Parathyroid adenoma (tissue), 2 donors: ENCODE data around the gene MAP1LC3B2.

Source experiments
- H2AFZ ChIP-seq: fragments of 300-600 bp; sonication (generic); one replicate; pipeline ENCODE4 v1.7.0; 2017; ENCODE audit warnings: antibody characterized with exemption, mild to moderate bottlenecking
- H3K27ac ChIP-seq: fragments of 300-600 bp; sonication (generic); one replicate; pipeline ENCODE4 v1.7.0; 2017
- H3K27me3 ChIP-seq: fragments of 300-600 bp; sonication (generic); one replicate; pipeline ENCODE4 v1.7.0; 2017; ENCODE audit warnings: low read length; ENCODE audit not compliant: control insufficient read depth, insufficient read depth
- H3K36me3 ChIP-seq: fragments of 300-600 bp; sonication (generic); one replicate; pipeline ENCODE4 v1.7.0; 2017; ENCODE audit warnings: low read length; ENCODE audit not compliant: control insufficient read depth, insufficient read depth
- H3K4me1 ChIP-seq: fragments of 300-600 bp; sonication (generic); one replicate; pipeline ENCODE4 v1.7.0; 2017; ENCODE audit warnings: control low read depth
- H3K4me2 ChIP-seq: fragments of 300-600 bp; sonication (generic); one replicate; pipeline ENCODE4 v1.7.0; 2017; ENCODE audit warnings: low read length
- H3K4me3 ChIP-seq: fragments of 300-600 bp; sonication (generic); one replicate; pipeline ENCODE4 v1.7.0; 2017; ENCODE audit warnings: low read depth, low read length
- H3K79me2 ChIP-seq: fragments of 300-600 bp; sonication (generic); one replicate; pipeline ENCODE4 v1.7.0; 2017; ENCODE audit warnings: control low read depth
- H3K9ac ChIP-seq: fragments of 300-600 bp; sonication (generic); one replicate; pipeline ENCODE4 v1.7.0; 2017; ENCODE audit warnings: mild to moderate bottlenecking
- H3K9me3 ChIP-seq: fragments of 300-600 bp; sonication (generic); one replicate; pipeline ENCODE4 v1.7.0; 2017; ENCODE audit warnings: low read length; ENCODE audit not compliant: control insufficient read depth
- TF ChIP-seq, protein P1 (sequence below): fragments of 300-600 bp; sonication (generic); IDR thresholded peaks from one replicate; pipeline ENCODE4 v1.7.0; 2017; ENCODE audit warnings: antibody characterized with exemption, mild to moderate bottlenecking
- donor health status: primary hyperparathyroidism.

MAP1LC3B2 gene

DNA sequence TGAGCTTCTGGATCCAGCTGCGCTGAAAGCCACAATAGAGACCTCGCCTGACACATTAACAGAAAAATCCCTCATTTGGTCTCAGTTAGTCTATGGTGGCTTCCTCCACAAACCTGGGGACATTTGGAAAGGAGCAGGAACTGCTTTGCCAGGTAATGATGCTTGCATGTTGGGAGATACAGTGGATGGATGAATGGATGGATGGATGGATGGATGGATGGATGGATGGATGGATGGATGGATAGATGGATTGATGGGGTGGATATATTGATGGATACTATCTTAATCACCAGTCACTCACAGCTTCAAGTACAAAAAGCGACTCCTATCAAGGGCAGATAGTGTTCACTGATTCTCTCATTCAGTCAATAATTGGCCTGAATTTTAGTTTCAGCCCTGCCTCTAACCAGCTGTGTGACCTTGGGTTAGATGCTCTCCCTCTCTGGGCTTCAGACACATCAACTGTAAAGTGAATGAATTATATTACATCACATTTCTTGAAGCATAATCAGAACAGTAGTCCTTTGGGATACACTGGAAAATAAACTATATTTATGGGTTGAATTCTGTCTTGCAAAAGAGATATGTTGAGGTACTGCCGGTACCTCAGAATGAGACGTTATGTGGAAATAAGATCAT, 29.3 kb downstream of the MAP1LC3B2 start:
- Histone ChIP-seq H2AFZ (no peak overlapping the region), H3K27me3 (no peaks in the 10 kb centered on the region), H3K9ac (no peak overlapping the region), H3K36me3 (no peaks in the 10 kb centered on the region), H3K9me3 (no peaks in the 10 kb centered on the region), H3K4me1 (no peaks in the 10 kb centered on the region), H3K4me3 (no peak overlapping the region), H3K27ac (no peak overlapping the region), H3K4me2 (no peak overlapping the region), H3K79me2 (no peaks in the 10 kb centered on the region)
- TF ChIP-seq, protein P1, sequence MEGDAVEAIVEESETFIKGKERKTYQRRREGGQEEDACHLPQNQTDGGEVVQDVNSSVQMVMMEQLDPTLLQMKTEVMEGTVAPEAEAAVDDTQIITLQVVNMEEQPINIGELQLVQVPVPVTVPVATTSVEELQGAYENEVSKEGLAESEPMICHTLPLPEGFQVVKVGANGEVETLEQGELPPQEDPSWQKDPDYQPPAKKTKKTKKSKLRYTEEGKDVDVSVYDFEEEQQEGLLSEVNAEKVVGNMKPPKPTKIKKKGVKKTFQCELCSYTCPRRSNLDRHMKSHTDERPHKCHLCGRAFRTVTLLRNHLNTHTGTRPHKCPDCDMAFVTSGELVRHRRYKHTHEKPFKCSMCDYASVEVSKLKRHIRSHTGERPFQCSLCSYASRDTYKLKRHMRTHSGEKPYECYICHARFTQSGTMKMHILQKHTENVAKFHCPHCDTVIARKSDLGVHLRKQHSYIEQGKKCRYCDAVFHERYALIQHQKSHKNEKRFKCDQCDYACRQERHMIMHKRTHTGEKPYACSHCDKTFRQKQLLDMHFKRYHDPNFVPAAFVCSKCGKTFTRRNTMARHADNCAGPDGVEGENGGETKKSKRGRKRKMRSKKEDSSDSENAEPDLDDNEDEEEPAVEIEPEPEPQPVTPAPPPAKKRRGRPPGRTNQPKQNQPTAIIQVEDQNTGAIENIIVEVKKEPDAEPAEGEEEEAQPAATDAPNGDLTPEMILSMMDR: no peak

DNA sequence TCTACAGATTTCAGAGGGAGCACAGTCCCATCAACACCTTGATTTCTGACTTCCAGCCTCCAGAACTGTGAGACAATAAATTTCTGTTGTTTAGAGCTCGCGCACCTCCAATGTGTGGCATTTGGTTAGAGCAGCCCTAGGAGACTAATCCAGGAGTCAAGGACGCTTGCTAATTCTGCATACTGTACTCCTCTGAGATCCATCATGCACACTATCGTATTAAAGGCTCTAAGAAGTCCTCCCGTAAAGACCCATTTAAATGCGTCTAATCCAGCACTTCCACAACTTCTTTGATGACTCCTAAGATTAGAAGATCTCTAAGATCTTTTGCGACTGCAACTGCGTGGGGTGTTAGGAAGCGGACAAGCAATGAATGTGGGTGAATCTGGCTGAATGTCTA, 30.4 kb downstream of the MAP1LC3B2 start:
- H3K4me2 ChIP-seq: no peak overlapping the region
- no peak overlapping the region for H3K4me3 ChIP-seq
- H3K27me3 ChIP-seq: no peaks in the 10 kb centered on the region
- H3K4me1 ChIP-seq: no peaks in the 10 kb centered on the region
- H2AFZ ChIP-seq: no peak overlapping the region
- no peaks in the 10 kb centered on the region for H3K36me3 ChIP-seq
- no peaks in the 10 kb centered on the region for H3K9me3 ChIP-seq
- H3K27ac ChIP-seq: no peak overlapping the region
- no peaks in the 10 kb centered on the region for H3K79me2 ChIP-seq
- TF ChIP-seq, protein P1: no peak
- no peak overlapping the region for H3K9ac ChIP-seq

DNA sequence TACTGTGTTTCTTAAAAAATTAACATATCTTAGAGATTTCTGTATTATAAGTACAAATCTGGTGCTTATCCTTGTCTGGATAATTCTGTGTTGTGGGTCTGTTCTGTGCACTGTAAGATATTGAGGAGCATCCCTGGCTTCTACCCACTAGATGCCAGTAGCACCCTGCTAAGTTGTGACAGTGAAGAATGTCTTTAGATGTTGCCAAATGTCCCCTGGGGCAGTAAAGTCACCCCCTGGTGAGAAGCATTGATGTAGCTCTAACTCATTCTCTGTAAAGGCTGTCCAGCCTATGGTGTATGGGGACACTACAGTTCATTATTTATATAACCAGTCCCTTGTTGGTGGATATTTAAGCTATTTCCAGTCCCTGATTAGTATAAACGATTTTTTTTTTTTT, 31.4 kb downstream of the MAP1LC3B2 start:
- Histone ChIP-seq H3K27ac (no peak overlapping the region), H3K4me3 (no peak overlapping the region), H2AFZ (no peak overlapping the region), H3K9ac (no peak overlapping the region), H3K4me1 (no peaks in the 10 kb centered on the region), H3K79me2 (no peaks in the 10 kb centered on the region), H3K27me3 (no peaks in the 10 kb centered on the region), H3K4me2 (no peak overlapping the region), H3K9me3 (no peaks in the 10 kb centered on the region), H3K36me3 (no peaks in the 10 kb centered on the region)
- TF ChIP-seq, protein P1: no peak

DNA sequence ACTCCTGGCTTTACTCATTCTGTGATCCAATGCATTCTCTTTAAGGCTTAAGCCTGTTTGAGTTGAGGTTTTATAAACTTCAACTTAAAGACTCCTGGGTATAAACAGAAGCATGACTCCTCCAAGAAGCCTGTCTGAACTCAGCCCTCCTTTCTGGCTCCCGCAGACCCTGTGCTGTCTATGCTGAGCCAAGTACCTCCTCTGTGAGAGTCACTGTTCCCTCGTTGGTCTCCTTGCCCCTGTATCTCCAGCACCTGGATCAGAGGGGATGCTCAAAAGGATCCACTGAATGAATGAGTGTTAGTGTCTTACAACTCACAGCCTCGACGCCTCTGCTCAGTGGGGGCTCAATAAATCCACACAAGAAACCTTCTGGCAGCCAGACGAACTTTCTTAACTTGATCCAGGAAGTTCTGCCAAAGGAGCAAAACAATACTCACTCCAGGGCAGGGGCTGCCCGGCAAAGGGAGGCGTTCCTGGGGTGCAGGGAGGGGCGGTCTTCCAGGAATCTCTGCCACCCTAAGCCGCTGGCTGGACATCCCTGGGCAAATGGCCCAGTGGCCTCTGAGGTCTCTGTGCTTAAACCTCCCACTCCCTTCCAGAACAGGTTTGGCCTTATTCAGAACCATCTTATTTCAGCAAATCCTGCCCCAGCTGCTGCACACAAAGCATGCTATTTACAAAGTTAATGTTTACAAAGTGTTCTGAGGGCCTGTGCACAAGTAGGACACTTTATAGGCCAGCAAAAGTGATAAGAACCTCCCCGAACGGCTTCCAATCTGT, 32.9 kb downstream of the MAP1LC3B2 start:
- H3K4me2 ChIP-seq: no peak overlapping the region
- H3K79me2 ChIP-seq: no peaks in the 10 kb centered on the region
- H3K36me3 ChIP-seq: no peaks in the 10 kb centered on the region
- H2AFZ ChIP-seq: no peak overlapping the region
- H3K4me1 ChIP-seq: no peaks in the 10 kb centered on the region
- TF ChIP-seq, protein P1: no peak
- no peak overlapping the region for H3K9ac ChIP-seq
- H3K4me3 ChIP-seq: no peak overlapping the region
- H3K27me3 ChIP-seq: no peaks in the 10 kb centered on the region
- no peaks in the 10 kb centered on the region for H3K9me3 ChIP-seq
- H3K27ac ChIP-seq: no peak overlapping the region
